Uterus (tissue), 4 donors: ENCODE results near the gene ARHGAP1. TPM values are rescaled to one million over a fixed set of nuclear protein-coding genes. Genes with fewer than 3 reads are reported as not detected.

Experiments used
- DNase-seq, 2 donors: peaks; one replicate each; pipeline ENCODE4 v3.0.0-alpha.2; 2019 to 2020
- H3K27ac ChIP-seq, 2 donors: fragments of 200-600 bp; sonication (generic); 1 replicate in 1 of 2; 2 replicates in 1 of 2; pipeline ENCODE4 v1.5.1; 2016 to 2018
- H3K27me3 ChIP-seq, 2 donors: fragments of 200-600 bp; sonication (generic); one replicate each; pipeline ENCODE4 v1.5.1; 2018 to 2019; ENCODE audit warnings: control low read depth in 1 of 2
- H3K36me3 ChIP-seq, 2 donors: fragments of 200-600 bp; sonication (generic); one replicate each; pipeline ENCODE4 v1.5.1; 2019; ENCODE audit warnings: control low read depth in 1 of 2
- H3K4me1 ChIP-seq, 2 donors: fragments of 200-600 bp; sonication (generic); one replicate each; pipeline ENCODE4 v1.5.1; 2018 to 2019; ENCODE audit warnings: control low read depth in 1 of 2
- H3K4me3 ChIP-seq, 2 donors: fragments of 200-600 bp; sonication (generic); 1 replicate in 1 of 2; 2 replicates in 1 of 2; pipeline ENCODE4 v1.5.1; 2018 to 2019; ENCODE audit warnings: mild to moderate bottlenecking in 1 of 2
- H3K9me3 ChIP-seq, 2 donors: fragments of 200-600 bp; sonication (generic); one replicate each; pipeline ENCODE4 v1.5.1; 2019; ENCODE audit warnings: control low read depth in 1 of 2
- POLR2A ChIP-seq, 2 donors: fragments of 450-650 bp; IDR thresholded peaks; one replicate each; pipeline ENCODE4 v1.6.1; 2016; ENCODE audit warnings: antibody characterized with exemption in 2 of 2, mild to moderate bottlenecking in 1 of 2, moderate library complexity in 1 of 2
- intact Hi-C: fragments of 100-400 bp; cut with DNase I; formaldehyde crosslinking; loops from one replicate; pipeline ENCODE4 v1.15.1; 2023; ENCODE audit warnings: low total_unique reads
- total RNA-seq, 4 donors: library from RNA; depleted of rRNA in 3 of 4; stranded (reverse); fragments of >200 nt in 3 of 4; gene quantifications; one replicate each; pipeline versions ENCODE4 v1.1.0 to v1.2.4, GENCODE V29; 2014 to 2023
- TF ChIP-seq, protein P1 (sequence below), 4 experiments: fragments of 200-600 bp in 2 of 4; fragments of 450-650 bp in 2 of 4; sonication (generic) in 2 of 4; IDR thresholded peaks; one replicate each; pipeline ENCODE4 v1.5.1; 2016 to 2019; ENCODE audit warnings: antibody characterized with exemption in 4 of 4, mild to moderate bottlenecking in 2 of 4, moderate library complexity in 1 of 4
- donor health status: DM: yes; HTN: yes; CAD: no.

The ARHGAP1 gene
- total RNA-seq, 4 donors from 2014 or later = 27.9 to 114 (median 37.3) TPM

DNA sequence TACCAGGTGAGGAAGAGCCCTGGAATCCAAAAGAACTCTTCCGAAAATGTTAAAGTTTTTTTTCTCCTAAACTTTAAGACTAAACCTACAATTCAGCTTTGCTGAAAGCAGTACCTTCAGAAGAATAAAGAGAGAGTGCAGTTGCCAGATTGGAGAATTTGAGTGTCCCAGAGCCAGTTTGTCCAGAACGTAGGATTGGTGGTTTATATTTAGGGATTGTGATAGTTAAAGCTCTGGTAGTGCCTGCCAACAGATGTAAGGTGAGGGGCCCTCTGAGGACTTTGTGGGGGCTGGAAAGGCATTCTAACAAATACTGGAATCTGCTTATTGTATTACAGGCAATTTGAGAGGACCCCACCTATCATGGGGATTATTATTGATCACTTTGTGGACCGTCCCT is 43.2 kb downstream of the ARHGAP1 start:
- intact Hi-C loops = no loop called here
- no peak overlapping the region for H3K4me3 ChIP-seq
- DNase-seq = no peak
- no peaks in the 10 kb centered on the region for H3K36me3 ChIP-seq
- H3K27me3 ChIP-seq = no peaks in the 10 kb centered on the region
- H3K27ac ChIP-seq = no peak overlapping the region
- TF ChIP-seq, protein P1, sequence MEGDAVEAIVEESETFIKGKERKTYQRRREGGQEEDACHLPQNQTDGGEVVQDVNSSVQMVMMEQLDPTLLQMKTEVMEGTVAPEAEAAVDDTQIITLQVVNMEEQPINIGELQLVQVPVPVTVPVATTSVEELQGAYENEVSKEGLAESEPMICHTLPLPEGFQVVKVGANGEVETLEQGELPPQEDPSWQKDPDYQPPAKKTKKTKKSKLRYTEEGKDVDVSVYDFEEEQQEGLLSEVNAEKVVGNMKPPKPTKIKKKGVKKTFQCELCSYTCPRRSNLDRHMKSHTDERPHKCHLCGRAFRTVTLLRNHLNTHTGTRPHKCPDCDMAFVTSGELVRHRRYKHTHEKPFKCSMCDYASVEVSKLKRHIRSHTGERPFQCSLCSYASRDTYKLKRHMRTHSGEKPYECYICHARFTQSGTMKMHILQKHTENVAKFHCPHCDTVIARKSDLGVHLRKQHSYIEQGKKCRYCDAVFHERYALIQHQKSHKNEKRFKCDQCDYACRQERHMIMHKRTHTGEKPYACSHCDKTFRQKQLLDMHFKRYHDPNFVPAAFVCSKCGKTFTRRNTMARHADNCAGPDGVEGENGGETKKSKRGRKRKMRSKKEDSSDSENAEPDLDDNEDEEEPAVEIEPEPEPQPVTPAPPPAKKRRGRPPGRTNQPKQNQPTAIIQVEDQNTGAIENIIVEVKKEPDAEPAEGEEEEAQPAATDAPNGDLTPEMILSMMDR (IDR thresholded peaks at IDR 0.05) = no peak
- no peak for TF ChIP-seq POLR2A (IDR thresholded peaks at IDR 0.05)
- H3K9me3 ChIP-seq = no peaks in the 10 kb centered on the region
- no peaks in the 10 kb centered on the region for H3K4me1 ChIP-seq

DNA sequence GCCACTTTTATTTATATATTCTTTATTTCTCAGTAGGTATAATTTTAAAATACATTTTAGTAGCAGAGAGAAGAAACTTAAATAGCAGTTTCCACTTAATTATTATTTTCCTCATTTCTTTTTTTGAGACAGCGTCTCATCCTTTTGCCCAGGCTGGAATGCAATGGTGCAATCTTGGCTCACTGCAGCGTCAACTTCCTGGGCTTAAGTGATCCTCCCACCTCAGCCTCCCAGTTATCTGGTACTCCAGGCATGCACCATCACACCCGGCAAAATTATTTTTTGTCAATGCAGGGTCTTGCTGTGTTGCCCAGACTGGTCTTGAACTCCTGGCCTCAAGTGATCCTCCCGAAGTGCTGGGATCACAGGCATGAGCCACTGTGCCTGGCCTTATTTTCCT is 44.8 kb downstream of the ARHGAP1 start:
- Histone ChIP-seq H3K27ac (no peak overlapping the region), H3K4me3 (no peak overlapping the region), H3K4me1 (no peaks in the 10 kb centered on the region), H3K27me3 (no peaks in the 10 kb centered on the region), H3K36me3 (no peaks in the 10 kb centered on the region), H3K9me3 (no peaks in the 10 kb centered on the region)
- intact Hi-C loops = no loop called here
- TF ChIP-seq, protein P1 (IDR thresholded peaks at IDR 0.05) = no peak
- TF ChIP-seq POLR2A (IDR thresholded peaks at IDR 0.05) = no peak
- no peak for DNase-seq

DNA sequence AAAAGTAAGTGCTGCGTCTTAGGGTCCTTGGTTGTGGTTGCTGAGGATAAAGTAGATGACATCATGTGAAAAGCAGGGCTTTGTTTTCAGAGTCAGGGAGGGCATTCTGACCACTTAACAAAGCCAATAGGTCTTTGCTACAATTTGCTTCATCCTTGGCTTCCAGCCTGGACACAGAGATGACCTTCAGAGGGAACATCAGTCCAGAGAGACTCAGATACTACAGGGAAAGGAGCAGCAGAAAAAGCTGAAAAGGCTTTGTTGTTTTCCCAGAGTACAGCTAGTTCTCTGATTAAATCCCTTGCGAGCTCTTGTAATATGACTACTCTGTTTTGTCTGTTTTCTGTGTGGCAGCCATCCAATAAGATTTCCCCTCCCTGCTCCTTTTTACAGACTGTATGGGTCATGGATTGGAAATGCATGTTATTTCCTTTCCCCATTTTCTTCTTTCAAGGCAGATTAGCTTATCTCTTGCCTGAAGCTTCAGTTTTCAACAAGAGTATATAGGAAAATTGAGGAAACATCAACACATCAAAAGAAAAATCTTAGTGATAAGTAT is 51.2 kb downstream of the ARHGAP1 start:
- H3K4me3 ChIP-seq = no peak overlapping the region
- H3K36me3 ChIP-seq = no peaks in the 10 kb centered on the region
- no peak for TF ChIP-seq POLR2A (IDR thresholded peaks at IDR 0.05)
- DNase-seq = peak; percentile 65 to 91
- intact Hi-C loops = no loop called here
- peak overlapping the region; percentile 79 to 86 for H3K27ac ChIP-seq
- H3K4me1 ChIP-seq = peaks cover 0 to 9% of the 10 kb centered on the region in 2 donors
- no peaks in the 10 kb centered on the region for H3K27me3 ChIP-seq
- H3K9me3 ChIP-seq = no peaks in the 10 kb centered on the region

DNA sequence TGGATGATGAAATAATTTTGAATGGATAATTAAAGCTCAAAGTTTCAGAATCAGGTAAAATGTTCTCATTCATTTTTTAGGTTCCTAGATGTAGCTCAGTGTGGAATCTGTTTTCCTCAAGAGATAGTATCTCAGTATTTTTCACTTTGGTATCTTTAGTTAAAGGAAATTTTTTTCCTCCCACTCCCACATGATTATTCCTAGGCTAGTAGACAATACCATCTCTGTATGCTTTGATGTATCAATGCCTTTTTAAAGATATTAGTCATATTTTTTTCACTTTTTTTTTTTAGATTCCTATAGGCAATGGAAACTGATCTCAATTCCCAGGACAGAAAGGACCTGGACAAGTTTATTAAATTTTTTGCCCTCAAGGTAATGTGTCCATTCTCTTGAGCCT is 56.4 kb downstream of the ARHGAP1 start:
- intact Hi-C loops = no loop called here
- TF ChIP-seq, protein P1 (IDR thresholded peaks at IDR 0.05) = no peak
- TF ChIP-seq POLR2A (IDR thresholded peaks at IDR 0.05) = no peak
- no peaks in the 10 kb centered on the region for H3K27me3 ChIP-seq
- H3K27ac ChIP-seq = no peak overlapping the region
- DNase-seq = no peak
- no peaks in the 10 kb centered on the region for H3K4me1 ChIP-seq
- H3K9me3 ChIP-seq = no peaks in the 10 kb centered on the region
- H3K36me3 ChIP-seq = no peaks in the 10 kb centered on the region
- no peak overlapping the region for H3K4me3 ChIP-seq

DNA sequence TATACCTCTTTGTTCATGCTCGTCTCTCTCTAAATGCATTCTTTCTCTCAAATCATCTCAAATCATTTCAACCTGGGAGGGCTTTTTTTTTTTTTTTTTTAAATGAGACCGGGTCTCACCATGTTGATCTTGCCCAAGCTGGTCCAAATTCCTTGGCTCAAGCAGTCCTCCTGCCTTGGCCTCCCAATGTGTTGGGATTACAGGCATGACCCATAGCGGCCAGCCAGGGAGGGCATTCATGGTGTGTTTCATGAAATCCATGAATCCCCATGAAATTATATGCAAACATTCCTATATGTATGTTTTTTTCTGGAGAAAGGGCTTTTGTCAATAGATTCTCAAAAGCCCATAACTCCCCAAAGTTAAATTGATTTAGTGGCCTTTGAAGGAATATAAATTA is 56.9 kb downstream of the ARHGAP1 start:
- H3K27ac ChIP-seq = no peak overlapping the region
- H3K36me3 ChIP-seq = no peaks in the 10 kb centered on the region
- intact Hi-C loops = no loop called here

More for the DNA sequence above, 56.9 kb downstream of the ARHGAP1 start:
- H3K27me3 ChIP-seq = no peaks in the 10 kb centered on the region
- no peaks in the 10 kb centered on the region for H3K9me3 ChIP-seq
- H3K4me3 ChIP-seq = no peak overlapping the region
- no peaks in the 10 kb centered on the region for H3K4me1 ChIP-seq
- no peak for DNase-seq
- TF ChIP-seq POLR2A (IDR thresholded peaks at IDR 0.05) = no peak
- TF ChIP-seq, protein P1 (IDR thresholded peaks at IDR 0.05) = no peak
